PC-3 (cell line): Measurements from ENCODE around the gene CELF5. TPM values are rescaled to one million over a fixed set of nuclear protein-coding genes. Genes with fewer than 3 reads are reported as not detected.
A peak's percentile ranks its signal among the peaks of the same experiment; 100 is the strongest.

Experiments used
- ATAC-seq: fragments of 200-7000 bp; cut with Tn5 transposase; 2 replicates; pipeline ENCODE4 v1.9.1; 2020; ENCODE audit warnings: mild to moderate bottlenecking, moderate library complexity
- BruUV-seq: library from RNA; stranded (reverse); fragments of 400-500 nt; replicated peaks from 2 replicates; lab custom pipeline; 2021; lab: Mats Ljungman, UMichigan
- CTCF ChIA-PET: fragments of 300-600 bp; sonication (Branson Sonifier 250); formaldehyde crosslinking; loops from one replicate; lab custom pipeline; 2022; ENCODE audit warnings: antibody characterized with exemption; lab: Charles Lee
- POLR2A ChIA-PET: fragments of 300-600 bp; sonication (Branson Sonifier 250); formaldehyde crosslinking; loops from one replicate; lab custom pipeline; 2022; ENCODE audit warnings: antibody characterized with exemption; ENCODE audit not compliant: unreplicated experiment; lab: Charles Lee
- DNase-seq: peaks from one replicate; pipeline ENCODE4 v3.0.0-alpha.2; 2015
- H2AFZ ChIP-seq: fragments of 300-600 bp; sonication (generic); 2 replicates; pipeline ENCODE4 v1.6.0; 2016; ENCODE audit warnings: antibody characterized with exemption, low read length
- H3F3A ChIP-seq: fragments of 300-600 bp; sonication (generic); one replicate; pipeline ENCODE4 v1.6.0; 2017; ENCODE audit warnings: antibody characterized with exemption, low read length, control low read depth, mild to moderate bottlenecking; ENCODE audit not compliant: unreplicated experiment
- H3K27ac ChIP-seq: fragments of 300-600 bp; sonication (generic); 2 replicates; pipeline ENCODE4 v1.5.1; 2016; ENCODE audit warnings: mild to moderate bottlenecking, low read length
- H3K27me3 ChIP-seq: fragments of 300-600 bp; sonication (generic); 2 replicates; pipeline ENCODE4 v1.6.1; 2016; ENCODE audit warnings: low read length, mixed read lengths
- H3K36me3 ChIP-seq: fragments of 300-600 bp; sonication (generic); 2 replicates; pipeline ENCODE4 v1.6.1; 2016; ENCODE audit warnings: low read depth, mixed run types, low read length, mixed read lengths
- H3K4me1 ChIP-seq: fragments of 300-600 bp; sonication (generic); 2 replicates; pipeline ENCODE4 v1.5.1; 2016; ENCODE audit warnings: low read length; ENCODE audit not compliant: insufficient read depth
- H3K4me2 ChIP-seq: fragments of 300-600 bp; sonication (generic); 2 replicates; pipeline ENCODE4 v1.6.0; 2016; ENCODE audit warnings: low read length
- H3K4me3 ChIP-seq: fragments of 300-600 bp; sonication (generic); 2 replicates; pipeline ENCODE4 v1.5.1; 2016; ENCODE audit warnings: mild to moderate bottlenecking, low read length, mixed read lengths
- H3K79me2 ChIP-seq: fragments of 300-600 bp; sonication (generic); 2 replicates; pipeline ENCODE4 v1.6.1; 2017; ENCODE audit warnings: low read length, mixed read lengths
- H3K9ac ChIP-seq: fragments of 300-600 bp; sonication (generic); 2 replicates; pipeline ENCODE4 v1.6.0; 2016; ENCODE audit warnings: mild to moderate bottlenecking, low read length
- H3K9me2 ChIP-seq: fragments of 300-600 bp; sonication (generic); replicated peaks from 2 replicates; pipeline ENCODE4 v1.6.1; 2016; ENCODE audit warnings: mixed run types, low read length, mixed read lengths
- H3K9me3 ChIP-seq: fragments of 300-600 bp; sonication (generic); 2 replicates; pipeline ENCODE4 v1.6.1; 2016; ENCODE audit warnings: low read length, mixed read lengths
- H4K20me1 ChIP-seq: fragments of 300-600 bp; sonication (generic); 2 replicates; pipeline ENCODE4 v1.6.1; 2016; ENCODE audit warnings: low read length, mixed read lengths
- EZH2 ChIP-seq: fragments of 300-600 bp; sonication (generic); IDR thresholded peaks from one replicate; pipeline ENCODE4 v1.6.1; 2017; ENCODE audit warnings: antibody characterized with exemption, mild to moderate bottlenecking, low read length; ENCODE audit not compliant: unreplicated experiment
- EZH2phosphoT487 ChIP-seq: fragments of 300-600 bp; sonication (generic); IDR thresholded peaks from 2 replicates; pipeline ENCODE4 v1.6.1; 2018; ENCODE audit warnings: mild to moderate bottlenecking, antibody characterized with exemption, low read length, borderline replicate concordance
- intact Hi-C: fragments of 100-400 bp; cut with micrococcal nuclease; formaldehyde crosslinking; loops from 2 replicates; pipeline ENCODE4 v1.9.0; 2023
- total RNA-seq: library from RNA; depleted of rRNA; stranded (reverse); fragments of >200 nt; gene quantifications from 2 replicates; pipeline ENCODE4 v1.2.3, GENCODE V29; 2014
- TF ChIP-seq, protein P1 (sequence below): fragments of 300-600 bp; sonication (generic); conservative IDR thresholded peaks from 2 replicates; pipeline ENCODE4 v1.5.1; 2017; ENCODE audit warnings: antibody characterized with exemption, low read depth, mild to moderate bottlenecking, low read length

Gene CELF5
- total RNA-seq, 1 experiment from 2014 or later, result 0.44 TPM

DNA sequence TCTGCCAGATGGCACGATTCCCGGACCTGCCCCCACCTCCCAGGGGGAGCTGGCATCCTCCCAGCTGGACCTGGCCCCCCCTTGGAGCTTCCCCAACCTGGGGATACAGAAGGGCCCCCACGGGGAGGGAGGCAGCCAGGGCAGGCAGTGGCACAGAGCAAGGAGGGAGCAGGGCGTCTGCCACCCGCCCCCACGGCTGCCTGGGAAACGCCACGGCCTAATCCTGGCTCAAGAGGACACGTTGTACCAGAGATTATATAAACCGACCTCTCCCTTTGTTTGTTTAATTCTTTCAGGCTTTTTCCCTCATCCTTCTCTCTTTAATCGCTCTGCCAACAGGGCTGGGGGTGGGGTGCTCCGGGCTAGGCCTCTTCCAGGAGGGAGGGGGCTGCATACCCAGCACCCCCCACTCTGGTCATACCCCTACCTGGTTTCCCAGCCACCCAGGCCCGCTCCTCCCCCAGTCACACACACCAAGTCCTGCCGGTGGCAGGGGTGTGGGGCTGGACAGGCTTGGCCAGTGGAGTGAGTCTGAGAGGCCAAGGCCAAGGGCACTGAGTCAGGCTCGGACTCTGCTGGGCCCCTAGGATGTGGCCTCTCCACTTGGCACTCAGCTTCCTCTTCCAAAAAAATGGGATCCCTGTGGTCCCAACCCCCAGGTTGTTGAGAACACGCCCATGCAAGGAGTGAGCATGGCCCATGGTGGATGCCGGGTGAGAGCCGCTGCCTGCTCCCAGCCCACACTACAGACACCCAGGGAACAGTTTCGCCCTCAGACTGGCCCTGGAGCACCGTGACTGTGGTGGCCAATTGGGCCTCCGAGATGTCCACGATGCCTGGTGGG is 112.4 kb downstream of the CELF5 start:
- no TSS peak for BruUV-seq
- DNase-seq, result no peak
- Histone ChIP-seq H3K9me3 (no peaks in the 10 kb centered on the region), H3F3A (no peaks in the 10 kb centered on the region), H3K79me2 (no peaks in the 10 kb centered on the region), H2AFZ (no peak overlapping the region), H4K20me1 (no peaks in the 10 kb centered on the region), H3K4me1 (peaks cover 14% of the 10 kb centered on the region), H3K27me3 (no peaks in the 10 kb centered on the region), H3K36me3 (no peaks in the 10 kb centered on the region), H3K4me2 (0 out of 2 replicates have a peak overlapping the region, but pooled peaks have one; percentile 19), H3K9ac (no peak overlapping the region), H3K27ac (no peak overlapping the region), H3K4me3 (no peak overlapping the region), H3K9me2 (no peaks in the 10 kb centered on the region)
- intact Hi-C loops, result no loop called here
- ChIA-PET CTCF (no interaction called here), POLR2A (no interaction called here)
- peak; percentile 68 for ATAC-seq
- TF ChIP-seq EZH2 (no peak), EZH2phosphoT487 (no peak)
- TF ChIP-seq, protein P1, sequence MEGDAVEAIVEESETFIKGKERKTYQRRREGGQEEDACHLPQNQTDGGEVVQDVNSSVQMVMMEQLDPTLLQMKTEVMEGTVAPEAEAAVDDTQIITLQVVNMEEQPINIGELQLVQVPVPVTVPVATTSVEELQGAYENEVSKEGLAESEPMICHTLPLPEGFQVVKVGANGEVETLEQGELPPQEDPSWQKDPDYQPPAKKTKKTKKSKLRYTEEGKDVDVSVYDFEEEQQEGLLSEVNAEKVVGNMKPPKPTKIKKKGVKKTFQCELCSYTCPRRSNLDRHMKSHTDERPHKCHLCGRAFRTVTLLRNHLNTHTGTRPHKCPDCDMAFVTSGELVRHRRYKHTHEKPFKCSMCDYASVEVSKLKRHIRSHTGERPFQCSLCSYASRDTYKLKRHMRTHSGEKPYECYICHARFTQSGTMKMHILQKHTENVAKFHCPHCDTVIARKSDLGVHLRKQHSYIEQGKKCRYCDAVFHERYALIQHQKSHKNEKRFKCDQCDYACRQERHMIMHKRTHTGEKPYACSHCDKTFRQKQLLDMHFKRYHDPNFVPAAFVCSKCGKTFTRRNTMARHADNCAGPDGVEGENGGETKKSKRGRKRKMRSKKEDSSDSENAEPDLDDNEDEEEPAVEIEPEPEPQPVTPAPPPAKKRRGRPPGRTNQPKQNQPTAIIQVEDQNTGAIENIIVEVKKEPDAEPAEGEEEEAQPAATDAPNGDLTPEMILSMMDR, result no peak

DNA sequence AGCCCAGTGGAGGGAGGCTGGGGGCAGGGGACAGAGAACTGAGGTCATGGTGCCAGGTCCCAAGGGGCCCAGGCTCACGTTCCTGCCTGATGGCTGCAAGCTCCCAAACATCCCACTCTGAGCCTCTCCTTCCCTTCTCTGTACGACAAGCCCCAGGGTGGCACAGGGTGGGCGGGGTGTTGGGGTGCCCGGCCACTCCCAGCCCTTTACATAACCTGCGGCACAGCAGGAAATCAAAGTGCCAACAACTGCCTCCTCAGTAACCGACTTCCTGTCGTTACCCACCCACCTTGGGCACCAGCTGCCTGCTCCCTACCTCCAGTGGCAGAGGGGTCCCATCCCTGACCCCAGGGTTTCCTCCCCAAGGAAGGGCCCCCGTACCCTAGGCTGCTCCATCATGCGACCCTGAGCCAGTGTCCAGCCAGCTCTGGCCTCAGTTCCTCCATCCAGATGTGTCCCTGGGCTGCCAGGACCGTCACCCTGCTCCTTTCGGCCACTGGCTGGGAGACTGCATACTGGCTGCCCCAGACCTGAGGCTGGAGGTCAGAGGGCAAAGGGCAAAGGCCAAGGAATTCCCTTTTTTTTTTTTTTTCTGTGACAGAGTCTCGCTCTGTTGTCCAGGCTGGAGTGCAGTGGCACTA is 114.2 kb downstream of the CELF5 start:
- H2AFZ ChIP-seq, result no peak overlapping the region
- H3K4me1 ChIP-seq, result peaks cover 14% of the 10 kb centered on the region
- POLR2A ChIA-PET, result no interaction called here
- H3K4me3 ChIP-seq, result no peak overlapping the region
- H3K27me3 ChIP-seq, result no peaks in the 10 kb centered on the region
- CTCF ChIA-PET, result no interaction called here
- intact Hi-C loops, result no loop called here
- no peaks in the 10 kb centered on the region for H3F3A ChIP-seq
- no peak overlapping the region for H3K9ac ChIP-seq
- H3K79me2 ChIP-seq, result no peaks in the 10 kb centered on the region
- no TSS peak for BruUV-seq
- no peaks in the 10 kb centered on the region for H3K9me2 ChIP-seq
- TF ChIP-seq EZH2, result no peak
- TF ChIP-seq, protein P1, result no peak
- no peak for TF ChIP-seq EZH2phosphoT487
- no peak overlapping the region for H3K27ac ChIP-seq
- ATAC-seq (no peak), DNase-seq (no peak)
- no peaks in the 10 kb centered on the region for H4K20me1 ChIP-seq
- H3K4me2 ChIP-seq, result no peak overlapping the region
- no peaks in the 10 kb centered on the region for H3K36me3 ChIP-seq
- H3K9me3 ChIP-seq, result no peaks in the 10 kb centered on the region

DNA sequence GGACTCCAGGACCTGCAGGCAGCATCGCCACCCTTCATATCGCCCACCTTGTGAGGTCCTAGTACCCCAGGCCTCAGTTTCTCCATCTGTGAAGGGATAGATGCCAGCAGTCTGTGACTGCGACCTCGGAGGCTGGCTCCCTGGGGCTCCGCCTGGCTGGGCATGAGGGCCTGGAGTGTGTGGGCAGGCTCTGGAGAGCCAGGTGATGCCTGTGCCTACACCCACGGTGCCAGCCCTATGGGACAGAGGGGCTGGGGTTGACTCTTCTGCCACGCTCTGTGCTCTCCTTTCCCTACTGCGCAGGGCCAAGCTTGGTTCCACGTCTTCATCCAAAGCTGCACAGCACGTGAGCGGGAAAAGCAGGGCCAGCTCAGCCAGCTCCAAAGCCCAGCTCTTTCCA is 115.9 kb downstream of the CELF5 start:
- intact Hi-C loops, result no loop called here
- H3K9me2 ChIP-seq, result no peaks in the 10 kb centered on the region
- no peak overlapping the region for H2AFZ ChIP-seq
- no peak overlapping the region for H3K4me2 ChIP-seq
- H3K27me3 ChIP-seq, result no peaks in the 10 kb centered on the region
- H3K9me3 ChIP-seq, result no peaks in the 10 kb centered on the region
- H3K4me3 ChIP-seq, result no peak overlapping the region
- no peak overlapping the region for H3K9ac ChIP-seq
- no peaks in the 10 kb centered on the region for H3F3A ChIP-seq
- no peak for DNase-seq
- no peak for ATAC-seq
- ChIA-PET CTCF (no interaction called here), POLR2A (no interaction called here)
- H3K79me2 ChIP-seq, result no peaks in the 10 kb centered on the region
- TF ChIP-seq, protein P1, result no peak
- TF ChIP-seq EZH2, result no peak
- no peak for TF ChIP-seq EZH2phosphoT487
- H3K36me3 ChIP-seq, result no peaks in the 10 kb centered on the region
- no TSS peak for BruUV-seq
- H3K4me1 ChIP-seq, result peaks cover 11% of the 10 kb centered on the region
- no peak overlapping the region for H3K27ac ChIP-seq
- H4K20me1 ChIP-seq, result no peaks in the 10 kb centered on the region
